Renal pelvis (tissue), 4 donors: ENCODE measurements around the gene SIT1. TPM values are rescaled to one million over a fixed set of nuclear protein-coding genes. Genes with fewer than 3 reads are reported as not detected.

Source experiments
- DNase-seq: peaks from one replicate; pipeline ENCODE4 v3.0.0-alpha.2; 2013
- polyA plus RNA-seq, 3 donors: library from polyadenylated mRNA; unstranded; fragments of 120-200 nt; gene quantifications; one replicate each; pipeline ENCODE4 v1.2.1, GENCODE V29; 2013; ENCODE audit not compliant: insufficient read length in 3 of 3

SIT1 gene
- polyA plus RNA-seq, 3 donors: 0.32 to 0.58 (median 0.33) TPM

DNA sequence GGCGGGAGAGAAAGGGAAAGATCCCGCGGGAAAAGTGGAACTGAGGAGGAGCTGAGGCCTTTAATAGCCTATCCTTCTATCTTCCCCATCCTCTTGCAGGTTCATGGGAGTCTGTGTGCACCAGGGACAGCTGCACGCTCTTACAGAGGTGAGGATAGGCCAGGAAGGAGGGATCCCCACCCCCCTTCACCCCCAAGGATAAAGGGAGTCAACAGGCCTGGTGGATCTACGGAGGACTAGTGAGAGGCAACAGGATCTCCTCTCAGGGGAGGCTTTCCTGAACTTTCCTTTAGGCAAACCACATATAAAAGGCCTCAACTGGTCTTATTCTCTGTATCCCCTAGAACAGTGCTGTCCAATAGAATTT, 44.6 kb downstream of the SIT1 start:
- no peak for DNase-seq

DNA sequence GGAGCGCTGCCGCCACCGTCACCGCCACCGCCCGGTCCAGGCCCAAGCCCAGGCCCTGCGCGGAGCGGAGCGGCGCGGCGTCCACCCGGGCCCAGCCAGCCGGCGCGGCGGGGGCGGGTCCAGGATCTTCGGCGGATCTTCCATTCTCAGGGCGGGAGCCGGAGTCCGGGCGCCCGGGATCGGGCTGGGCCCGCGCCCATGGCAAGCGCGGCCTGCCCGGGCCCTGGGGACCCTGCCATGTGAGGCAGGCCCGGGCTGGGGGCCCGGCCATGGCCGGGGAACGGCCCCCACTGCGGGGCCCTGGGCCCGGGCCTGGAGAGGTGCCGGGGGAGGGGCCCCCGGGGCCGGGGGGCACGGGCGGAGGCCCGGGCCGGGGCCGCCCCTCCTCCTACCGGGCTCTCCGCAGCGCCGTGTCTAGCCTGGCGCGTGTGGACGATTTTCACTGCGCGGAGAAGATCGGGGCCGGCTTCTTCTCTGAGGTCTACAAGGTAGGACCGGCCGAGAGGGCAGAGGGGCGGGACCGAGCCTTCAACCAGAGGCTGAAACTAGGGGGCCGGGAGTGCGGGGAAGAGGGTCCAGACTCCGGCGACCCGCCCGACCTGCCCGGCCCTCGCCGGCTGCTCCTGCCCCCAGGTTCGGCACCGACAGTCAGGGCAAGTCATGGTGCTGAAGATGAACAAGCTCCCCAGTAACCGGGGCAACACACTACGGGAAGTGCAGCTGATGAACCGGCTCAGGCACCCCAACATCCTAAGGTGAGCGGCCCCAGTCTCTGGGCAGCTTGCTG, 45.2 kb downstream of the SIT1 start:
- DNase-seq: no peak

DNA sequence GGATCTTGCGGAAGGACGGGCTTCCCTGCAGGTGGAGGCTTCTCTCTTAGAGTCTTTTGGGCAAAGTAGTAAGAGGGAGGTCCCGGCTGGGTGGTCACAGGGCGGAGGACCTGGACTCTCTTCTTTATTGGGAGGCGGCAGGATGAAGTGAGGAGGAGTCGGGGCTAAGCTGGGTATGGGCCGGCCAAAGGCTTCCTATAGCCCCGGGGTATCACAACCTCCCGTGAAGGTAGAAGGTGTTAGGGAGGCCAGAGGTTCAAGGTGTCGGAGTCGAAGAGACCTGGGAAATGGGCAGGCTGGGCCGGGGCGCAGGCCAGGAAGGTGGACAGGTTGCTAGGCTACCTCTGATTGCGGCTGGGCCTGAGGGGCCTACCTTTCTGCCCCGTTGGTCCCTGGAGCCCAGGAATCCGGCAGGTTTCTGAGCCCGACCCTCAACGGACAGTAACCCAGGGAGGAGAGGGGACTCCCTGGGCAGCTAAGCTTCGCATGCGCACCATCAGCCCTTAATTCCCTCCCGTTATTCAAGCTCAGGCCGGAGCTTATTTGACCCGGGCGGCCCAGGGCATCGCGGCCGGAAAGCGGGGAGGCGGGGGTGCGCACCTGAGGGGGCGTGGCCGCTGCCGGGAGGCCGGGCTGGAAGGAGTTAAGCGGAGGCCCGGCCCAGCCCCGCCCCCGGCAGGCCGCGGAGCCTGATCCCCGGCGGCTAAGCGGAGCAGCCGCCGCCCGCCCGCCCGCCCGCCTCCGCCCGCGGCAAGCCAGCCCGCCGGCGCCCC, 46.0 kb downstream of the SIT1 start, which contains the start of gene TESK1:
TSS of gene TESK1 (plus strand) at position 685 of the 773 bp plus-strand sequence. CDS start 358 bp downstream, outside the sequence.
- DNase-seq: peak; percentile 60

DNA sequence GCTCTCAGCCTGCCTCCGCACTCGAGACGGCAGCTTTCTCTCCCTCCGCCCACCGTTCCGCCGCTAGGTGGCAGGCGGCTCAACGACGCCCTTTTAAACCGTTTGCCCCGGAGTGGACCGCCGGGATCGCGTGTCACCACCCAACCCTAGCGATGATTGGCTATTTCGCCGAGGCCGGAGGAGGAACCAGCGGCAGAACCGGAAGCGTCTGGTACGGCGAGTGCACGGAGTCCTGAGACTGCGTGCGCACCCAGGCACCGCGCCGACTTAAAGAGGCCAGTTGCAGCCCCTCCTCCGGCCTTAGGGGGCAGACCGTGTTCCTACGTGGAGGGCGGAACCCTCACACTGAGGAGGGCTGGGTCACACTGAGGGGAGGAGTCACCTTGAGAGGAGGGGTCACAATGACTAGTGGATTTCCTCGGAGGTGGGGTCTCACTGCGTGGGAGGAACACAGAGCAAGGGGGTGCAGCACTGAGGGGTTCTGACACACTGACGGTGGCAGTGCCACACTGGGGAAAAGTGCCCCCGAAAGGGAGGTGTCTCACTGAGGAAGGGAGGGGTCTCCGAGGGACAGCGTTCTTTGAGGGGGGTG, 46.6 kb downstream of the SIT1 start:
- DNase-seq: peak; percentile 100

DNA sequence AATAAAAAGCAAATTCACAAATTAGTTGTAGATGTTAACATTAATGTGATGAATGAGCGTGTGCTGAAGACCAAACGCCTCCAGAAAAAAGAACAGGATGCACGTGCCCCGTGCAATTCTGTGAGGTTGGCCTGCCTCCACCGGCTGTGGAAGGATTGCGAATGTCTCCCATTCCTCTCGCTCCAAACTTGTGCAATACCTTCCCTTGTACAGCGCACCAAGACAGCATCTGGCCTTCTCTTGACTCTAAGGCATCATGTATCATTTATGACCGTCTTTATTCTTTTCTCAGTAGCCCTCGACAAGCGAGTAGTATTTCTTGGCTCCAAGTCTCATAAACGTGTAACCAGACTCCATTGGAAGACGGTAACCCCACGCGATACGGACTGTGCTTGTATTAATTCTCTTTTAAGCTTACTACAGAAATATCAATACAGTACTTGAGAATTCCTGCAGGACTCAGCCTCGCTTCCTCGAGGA, 47.2 kb downstream of the SIT1 start:
- DNase-seq: no peak

DNA sequence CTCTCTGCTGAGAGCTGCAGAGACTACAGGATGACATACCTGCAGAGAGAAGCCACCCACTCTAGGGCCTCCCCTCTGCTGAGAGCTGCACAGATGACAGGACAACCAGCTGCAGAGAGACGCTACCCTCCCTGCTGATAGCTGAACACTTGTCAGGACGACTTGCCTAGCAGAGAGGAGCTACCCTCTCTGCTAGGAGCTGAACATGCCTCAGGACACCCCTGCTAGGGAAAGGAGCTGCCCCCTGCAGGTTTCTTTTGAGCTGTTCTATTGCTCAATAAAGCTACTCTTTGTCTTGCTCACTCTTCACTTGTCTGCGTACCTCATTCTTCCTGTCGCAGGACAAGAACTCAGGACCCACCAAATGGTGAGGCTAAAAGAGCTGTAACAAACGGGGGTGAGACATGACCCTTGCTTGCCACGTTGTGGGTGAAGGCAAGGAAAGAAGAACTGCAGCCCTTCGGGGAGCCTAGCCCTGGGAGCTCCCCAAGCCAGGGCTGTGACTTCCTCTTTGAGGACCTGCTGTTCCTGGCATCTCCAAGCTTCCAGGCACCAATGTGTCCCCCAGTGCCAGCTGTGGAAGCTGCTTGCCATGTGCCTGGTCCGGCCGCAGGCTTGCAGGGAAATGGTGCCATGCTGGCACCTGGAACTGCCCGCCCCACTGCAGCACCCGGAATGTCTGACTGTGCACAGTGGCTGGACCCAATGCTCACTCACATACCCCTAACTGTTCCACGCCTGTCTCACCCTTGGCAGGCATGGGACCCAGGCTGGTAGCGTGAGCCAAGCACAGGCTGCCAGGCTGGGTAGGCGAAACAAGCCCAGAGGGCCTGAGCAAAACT, 50.7 kb downstream of the SIT1 start:
- no peak for DNase-seq

Other genes starting within 250 kb of the SIT1 start
- 10 to 100 TPM; 18.9 to 20.7 (median 20.7) TPM for gene RUSC2, start 160.8 kb downstream of the SIT1 start, polyA plus RNA-seq
- 10 to 100 TPM; 44.2 to 46.7 (median 46.4) TPM for gene TESK1, start 45.7 kb downstream of the SIT1 start, polyA plus RNA-seq
- gene CD72, start 32.5 kb downstream of the SIT1 start, polyA plus RNA-seq: 1 to 10 TPM; 2.8 to 4.5 (median 4.1) TPM
- not detected for gene RMRP, start 7.1 kb upstream of the SIT1 start, polyA plus RNA-seq
- gene CCDC107, start 7.4 kb upstream of the SIT1 start, polyA plus RNA-seq: 10 to 100 TPM; 16.9 to 21.1 (median 18.5) TPM
- gene ARHGEF39, start 14.3 kb upstream of the SIT1 start, polyA plus RNA-seq: 10 to 100 TPM in 2 of 3 donors, 1 to 10 TPM in 1; 8.7 to 14.0 (median 12.9) TPM
- under 1 TPM; 0.34 to 0.94 (median 0.57) TPM for gene CA9, start 23.0 kb upstream of the SIT1 start, polyA plus RNA-seq
- gene TPM2, start 39.0 kb upstream of the SIT1 start, polyA plus RNA-seq: 100 to 1,000 TPM; 142 to 173 (median 160) TPM
- gene TLN1, start 81.3 kb upstream of the SIT1 start, polyA plus RNA-seq: 100 to 1,000 TPM; 164 to 188 (median 181) TPM
- 10 to 100 TPM; 40.1 to 42.5 (median 40.9) TPM for gene CREB3, start 81.7 kb upstream of the SIT1 start, polyA plus RNA-seq
- gene GBA2, start 98.3 kb upstream of the SIT1 start, polyA plus RNA-seq: 100 to 1,000 TPM in 2 of 3 donors, 10 to 100 TPM in 1; 94.4 to 139 (median 127) TPM
- 10 to 100 TPM; 28.7 to 31.8 (median 31.1) TPM for gene RGP1, start 98.4 kb upstream of the SIT1 start, polyA plus RNA-seq
- gene MSMP, start 103.3 kb upstream of the SIT1 start, polyA plus RNA-seq: 1 to 10 TPM in 1 of 3 donors, under 1 TPM in 1, not detected in 1; 0.70 to 1.3 TPM
- 10 to 100 TPM; 24.5 to 29.4 (median 28.2) TPM for gene NPR2, start 140.7 kb upstream of the SIT1 start, polyA plus RNA-seq
- 1 to 10 TPM; 5.5 to 8.6 (median 6.0) TPM for gene SPAG8, start 161.3 kb upstream of the SIT1 start, polyA plus RNA-seq
- gene HINT2, start 164.1 kb upstream of the SIT1 start, polyA plus RNA-seq: 10 to 100 TPM; 51.8 to 60.2 (median 59.5) TPM
- gene FAM221B, start 177.8 kb upstream of the SIT1 start, polyA plus RNA-seq: under 1 TPM; 0.09 to 0.41 (median 0.12) TPM
- 10 to 100 TPM; 30.2 to 36.2 (median 31.1) TPM for gene TMEM8B, start 178.3 kb upstream of the SIT1 start, polyA plus RNA-seq
- gene OR13J1, start 219.5 kb upstream of the SIT1 start, polyA plus RNA-seq: under 1 TPM in 2 of 3 donors, not detected in 1; 0.06 to 0.22 TPM